ENCODE measurements around the gene PRAC1. TPM values are rescaled to one million over a fixed set of nuclear protein-coding genes. Genes with fewer than 3 reads are reported as not detected.
A peak's percentile ranks its signal among the peaks of the same experiment; 100 is the strongest.

Gene PRAC1
- total RNA-seq, 1 experiment from 2014 or later: 60.8 TPM

GRCh38 chr17:48735062-48735351 lies 12.7 kb upstream of the PRAC1 start (continued):
- TF ChIP-seq ZNF425 (CRISPR knock-in tag; conservative IDR thresholded peaks at IDR 0.05): no peak

- POLR2A ChIA-PET: no interaction called here
Measured at GRCh38 chr17:48734333-48735061, 12.2 kb upstream of the PRAC1 start.

GRCh38 chr17:48733632-48734328 lies 11.5 kb upstream of the PRAC1 start:
- Mint-ChIP-seq H3K4me3 (peak overlapping the region; percentile 65), H3K36me3 (no peaks in the 10 kb centered on the region), H3K9me3 (no peaks in the 10 kb centered on the region), H3K27me3 (ENCODE audit: low read depth) (peaks cover 100% of the 10 kb centered on the region), H3K4me1 (peaks cover 35% of the 10 kb centered on the region), H3K27ac (no peak overlapping the region)
- POLR2A ChIA-PET: no interaction called here
- no peak for DNase-seq (ENCODE audit: low spot score)
- TF ChIP-seq ZNF512 (CRISPR knock-in tag; IDR thresholded peaks at IDR 0.05; ENCODE audit: borderline replicate concordance) (peak; percentile 94), ATF2 (CRISPR knock-in tag; IDR thresholded peaks at IDR 0.05; ENCODE audit: borderline replicate concordance, low read depth) (no peak)
- ATAC-seq: 0 out of 2 replicates have a peak, but pooled peaks have one; percentile 4
- CTCF ChIA-PET: interaction anchor here (0.7 to 9.3 kb wide), 7 partner anchors 10 to 145 kb away, joined by 3 to 70 read pairs (median 4); partner anchors contain the start of genes PRAC1 and PRAC2

More at GRCh38 chr17:48734333-48735061, 12.2 kb upstream of the PRAC1 start:
- H3K4me1 Mint-ChIP-seq: peaks cover 36% of the 10 kb centered on the region
- no peaks in the 10 kb centered on the region for H3K9me3 Mint-ChIP-seq
- CTCF ChIA-PET: interaction anchor here (0.7 to 9.3 kb wide), 7 partner anchors 11 to 145 kb away, joined by 3 to 70 read pairs (median 4); partner anchors contain the start of genes PRAC1 and PRAC2
- no peak for DNase-seq (ENCODE audit: low spot score)
- H3K27ac Mint-ChIP-seq: no peak overlapping the region
- TF ChIP-seq NR2C2 (CRISPR knock-in tag; IDR thresholded peaks at IDR 0.05) (no peak), ETV6 (CRISPR knock-in tag; IDR thresholded peaks at IDR 0.05) (no peak), TCF7 (CRISPR knock-in tag; IDR thresholded peaks at IDR 0.05; ENCODE audit: low read depth) (no peak), ZBTB43 (CRISPR knock-in tag; IDR thresholded peaks at IDR 0.05) (no peak), E2F1 (CRISPR knock-in tag; IDR thresholded peaks at IDR 0.05) (no peak), HMGXB4 (CRISPR knock-in tag; IDR thresholded peaks at IDR 0.05) (no peak), GRHL2 (CRISPR knock-in tag; IDR thresholded peaks at IDR 0.05; ENCODE audit: insufficient replicate concordance, severe bottlenecking) (no peak)
- H3K36me3 Mint-ChIP-seq: no peaks in the 10 kb centered on the region
- H3K27me3 Mint-ChIP-seq (ENCODE audit: low read depth): peaks cover 100% of the 10 kb centered on the region
- no peak for ATAC-seq
- H3K4me3 Mint-ChIP-seq: peak overlapping the region; percentile 65; the same call in 1 of the 2 replicates
